Coronary artery (tissue), 2 donors: Measurements from ENCODE around the gene RAB3IL1.

Source experiments
- DNase-seq: peaks from one replicate; pipeline ENCODE4 v3.0.0-alpha.2; 2017; ENCODE audit warnings: low spot score
- H3K27ac ChIP-seq, 2 donors: fragments of 200-600 bp; sonication (generic); one replicate each; pipeline ENCODE4 v1.5.1; 2016 to 2019
- H3K4me3 ChIP-seq: fragments of 200-600 bp; sonication (generic); 2 replicates; pipeline ENCODE4 v1.5.1; 2016; ENCODE audit warnings: mild to moderate bottlenecking, moderate library complexity
- TF ChIP-seq, protein P1 (sequence below): fragments of 200-600 bp; sonication (generic); IDR thresholded peaks from one replicate; pipeline ENCODE4 v1.5.1; 2019; ENCODE audit warnings: antibody characterized with exemption

Gene RAB3IL1

DNA sequence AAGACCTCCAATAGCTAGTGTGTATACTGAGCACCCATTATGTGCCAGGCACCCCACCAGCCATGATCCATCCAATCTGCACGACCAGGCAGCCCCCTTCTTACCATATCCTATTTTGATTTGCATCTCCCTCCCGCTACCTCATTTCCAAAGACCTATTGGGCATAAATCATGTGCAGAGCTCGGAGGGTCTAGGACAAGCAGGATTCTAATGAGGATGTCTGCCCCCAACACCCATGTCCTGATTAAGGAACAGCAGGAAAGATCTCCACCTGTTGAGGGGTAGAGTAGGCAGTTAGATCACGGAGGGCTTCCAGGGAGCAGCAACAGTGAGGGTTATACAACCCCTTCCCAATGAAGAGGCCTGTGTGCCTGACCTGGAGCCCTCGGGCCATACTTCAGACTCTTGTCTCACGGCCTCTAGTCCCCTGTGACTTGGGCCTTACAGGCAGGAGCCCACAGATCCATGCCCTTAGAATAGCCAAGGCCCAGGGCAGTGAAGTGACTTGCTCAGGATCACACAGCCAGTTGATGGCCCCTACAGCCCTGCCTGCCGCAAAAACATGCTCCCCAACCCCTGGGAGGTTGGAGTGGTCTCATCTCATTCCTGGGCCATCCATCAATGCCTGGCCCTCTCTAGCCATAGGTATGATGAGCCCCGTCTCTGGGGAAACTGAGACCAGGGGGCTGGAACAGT, 3.5 kb downstream of the RAB3IL1 start:
- Histone ChIP-seq H3K4me3 (no peak overlapping the region), H3K27ac (peak overlapping the region in 1 of 2 donors; percentile 82)
- TF ChIP-seq, protein P1, sequence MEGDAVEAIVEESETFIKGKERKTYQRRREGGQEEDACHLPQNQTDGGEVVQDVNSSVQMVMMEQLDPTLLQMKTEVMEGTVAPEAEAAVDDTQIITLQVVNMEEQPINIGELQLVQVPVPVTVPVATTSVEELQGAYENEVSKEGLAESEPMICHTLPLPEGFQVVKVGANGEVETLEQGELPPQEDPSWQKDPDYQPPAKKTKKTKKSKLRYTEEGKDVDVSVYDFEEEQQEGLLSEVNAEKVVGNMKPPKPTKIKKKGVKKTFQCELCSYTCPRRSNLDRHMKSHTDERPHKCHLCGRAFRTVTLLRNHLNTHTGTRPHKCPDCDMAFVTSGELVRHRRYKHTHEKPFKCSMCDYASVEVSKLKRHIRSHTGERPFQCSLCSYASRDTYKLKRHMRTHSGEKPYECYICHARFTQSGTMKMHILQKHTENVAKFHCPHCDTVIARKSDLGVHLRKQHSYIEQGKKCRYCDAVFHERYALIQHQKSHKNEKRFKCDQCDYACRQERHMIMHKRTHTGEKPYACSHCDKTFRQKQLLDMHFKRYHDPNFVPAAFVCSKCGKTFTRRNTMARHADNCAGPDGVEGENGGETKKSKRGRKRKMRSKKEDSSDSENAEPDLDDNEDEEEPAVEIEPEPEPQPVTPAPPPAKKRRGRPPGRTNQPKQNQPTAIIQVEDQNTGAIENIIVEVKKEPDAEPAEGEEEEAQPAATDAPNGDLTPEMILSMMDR: no peak
- no peak for DNase-seq

DNA sequence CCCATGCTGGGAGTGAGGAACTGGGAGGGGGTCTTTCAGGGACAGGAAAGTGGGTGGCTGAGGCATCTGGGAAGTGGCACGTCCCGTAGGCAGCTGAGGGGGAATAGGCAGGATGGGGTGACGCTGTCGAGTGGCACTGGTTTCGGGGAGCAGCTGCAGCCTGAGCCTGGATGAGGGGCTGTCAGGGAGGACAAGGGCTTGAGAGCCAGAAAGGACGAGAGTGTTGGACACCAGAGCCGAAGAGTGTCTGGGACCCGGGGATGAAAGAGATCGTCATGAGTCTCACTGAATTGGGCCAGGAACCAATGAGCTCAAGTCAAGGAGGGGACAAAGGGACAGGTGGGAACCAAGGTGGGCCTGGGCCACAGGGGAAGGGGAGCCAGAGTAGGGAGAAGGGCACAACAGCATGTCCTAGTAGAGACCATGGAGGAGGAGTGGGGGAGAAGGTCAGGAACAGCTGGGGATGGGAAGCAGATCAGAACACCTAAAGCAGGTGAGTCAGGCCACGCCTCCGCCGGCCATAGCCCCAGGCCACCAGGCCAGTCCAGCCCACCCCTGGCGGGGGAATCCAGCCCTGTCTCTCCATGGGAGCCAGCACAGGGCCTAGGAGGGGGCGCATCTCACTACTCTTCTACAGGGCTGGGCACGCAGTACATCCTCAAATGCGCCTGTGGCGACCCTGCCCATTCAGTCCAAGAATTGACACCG, 4.2 kb downstream of the RAB3IL1 start:
- TF ChIP-seq, protein P1: no peak
- Histone ChIP-seq H3K4me3 (no peak overlapping the region), H3K27ac (peak overlapping the region in 1 of 2 donors; percentile 82)
- DNase-seq: peak; percentile 72

DNA sequence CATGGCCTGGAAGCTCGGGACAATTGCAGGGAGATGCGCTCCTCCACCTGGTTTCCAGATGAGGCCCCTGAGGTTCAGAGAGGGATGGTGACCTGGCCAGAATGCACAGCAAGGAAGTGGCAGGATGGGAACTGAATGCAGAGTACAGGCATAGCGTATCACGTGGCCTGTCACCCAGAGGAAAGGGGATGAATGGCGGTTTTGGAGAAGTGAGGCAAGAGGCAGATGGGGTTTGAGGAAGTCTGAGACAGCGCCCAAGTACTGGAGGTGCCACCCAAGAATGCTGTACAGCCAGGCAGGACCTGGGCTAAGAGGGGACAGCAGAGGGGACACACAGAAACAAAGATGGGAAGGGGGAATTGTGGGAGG, 4.9 kb downstream of the RAB3IL1 start:
- Histone ChIP-seq H3K27ac (peak overlapping the region in 1 of 2 donors; percentile 82), H3K4me3 (no peak overlapping the region)
- TF ChIP-seq, protein P1: no peak
- DNase-seq: peak; percentile 72

DNA sequence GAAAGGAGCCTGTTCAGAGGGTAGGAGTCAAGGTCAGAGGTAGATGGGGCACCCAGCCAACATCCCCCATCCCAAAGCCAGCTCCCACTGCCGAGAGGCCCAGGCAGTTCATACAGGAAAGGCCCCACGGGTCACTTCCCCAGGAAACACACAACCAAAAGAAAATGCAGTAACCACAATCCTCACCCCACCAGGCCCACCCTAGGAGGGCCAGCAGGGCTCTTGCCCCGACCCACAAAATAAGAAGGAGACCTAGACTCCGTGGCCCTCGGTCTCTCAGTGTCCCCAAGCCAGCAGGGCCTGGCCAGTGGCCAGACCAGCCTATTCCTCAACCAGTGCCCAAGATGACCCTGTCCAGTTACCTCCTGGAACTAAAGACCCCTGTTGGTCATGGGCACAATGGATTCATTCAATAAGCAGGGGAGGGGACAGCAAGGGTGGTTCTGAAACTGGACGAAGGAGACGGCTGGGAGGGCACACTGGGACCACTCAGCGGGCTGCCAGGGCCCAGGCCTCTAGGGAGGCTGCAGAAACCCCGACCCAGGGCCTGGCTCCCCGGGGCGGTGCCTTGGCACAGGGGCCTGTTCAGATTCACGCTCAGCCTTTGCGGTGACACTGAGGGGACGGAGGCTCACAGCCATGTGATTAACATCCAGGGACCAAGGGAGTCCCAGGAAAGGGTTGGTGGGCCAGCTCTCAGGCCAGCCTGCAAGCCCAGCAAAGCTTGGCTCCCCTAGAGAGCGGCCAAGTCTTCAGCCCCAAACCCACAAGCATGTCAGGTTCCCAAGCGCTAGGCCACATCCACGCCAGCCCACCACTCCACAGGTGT, 5.5 kb downstream of the RAB3IL1 start:
- DNase-seq: peak; percentile 72
- TF ChIP-seq, protein P1: no peak
- peak overlapping the region in 1 of 2 donors; percentile 82 for H3K27ac ChIP-seq
- peak overlapping the region; percentile 10 for H3K4me3 ChIP-seq

DNA sequence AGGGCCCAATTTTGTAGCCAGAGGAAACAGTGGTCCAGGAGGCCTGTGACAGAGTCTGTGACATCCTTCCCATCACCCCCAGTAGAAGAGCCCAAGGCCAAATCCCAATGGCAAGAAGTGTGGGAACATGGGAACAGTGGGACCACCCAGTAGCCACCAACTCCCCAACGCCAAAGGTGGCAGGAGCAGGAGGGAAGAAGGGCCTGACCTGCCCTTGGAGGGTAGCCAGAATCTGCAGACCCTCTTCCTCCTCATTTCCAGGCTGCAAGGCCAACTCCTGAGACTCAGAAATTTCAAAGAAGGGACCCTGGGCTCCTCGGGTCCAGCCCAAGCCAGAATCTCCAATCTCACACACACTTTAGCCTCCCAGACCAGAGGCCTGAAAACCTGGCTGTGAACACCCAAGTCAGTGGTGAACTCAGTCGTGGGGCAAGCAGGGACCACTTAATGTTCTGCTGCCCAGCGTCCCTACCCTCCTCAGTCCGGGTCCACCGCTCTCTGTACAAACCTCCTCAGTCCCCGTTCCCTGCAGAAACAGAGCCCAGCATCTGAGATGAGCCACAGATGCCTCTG, 6.2 kb downstream of the RAB3IL1 start:
- Histone ChIP-seq H3K27ac (peak overlapping the region in 1 of 2 donors; percentile 82), H3K4me3 (peak overlapping the region; percentile 2)
- TF ChIP-seq, protein P1: no peak
- DNase-seq: no peak

DNA sequence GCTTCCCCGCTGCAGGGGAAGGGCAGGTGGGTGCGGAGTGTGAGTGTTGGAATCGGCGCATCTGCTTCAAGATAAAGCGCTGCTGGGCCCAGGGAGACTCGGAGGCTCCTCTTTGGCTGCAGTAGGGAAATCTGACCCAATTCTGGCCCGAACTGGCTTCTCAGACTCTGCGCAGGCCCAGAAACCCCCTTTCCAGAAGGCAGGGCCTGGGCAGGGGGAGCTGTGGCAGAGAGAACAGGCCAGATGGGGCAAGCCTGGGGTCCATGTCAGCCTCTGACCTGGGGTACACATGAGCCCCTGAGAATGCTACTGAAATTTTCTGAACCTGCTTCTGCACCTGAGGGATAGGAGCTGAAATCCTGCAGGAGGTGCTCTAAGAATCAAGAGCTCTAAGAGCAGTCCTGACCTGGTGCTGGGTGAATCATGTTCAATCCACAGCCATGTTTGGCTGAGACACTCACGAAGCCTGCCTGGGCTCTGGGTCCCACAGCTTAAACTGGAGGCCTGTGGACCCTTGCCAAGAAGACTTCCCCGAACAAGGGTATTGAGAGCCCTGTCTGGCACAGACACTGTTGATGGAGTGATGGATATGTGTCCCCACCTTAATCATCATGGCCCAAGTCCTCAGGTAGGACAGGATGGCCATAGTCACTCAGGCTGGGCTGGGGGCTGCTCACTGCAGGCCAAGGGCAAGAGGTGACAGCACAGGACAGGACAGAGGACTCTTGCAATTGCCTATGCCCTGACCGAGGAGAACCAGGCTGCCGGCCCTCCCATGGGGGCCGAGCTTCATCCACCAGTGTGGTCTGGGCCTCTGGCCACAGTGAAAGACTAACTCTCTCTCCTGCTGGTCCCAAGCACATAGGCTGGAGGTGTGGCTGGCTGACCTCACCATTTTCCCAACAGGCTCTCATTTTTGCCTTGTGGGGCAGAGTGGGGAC, 6.9 kb downstream of the RAB3IL1 start:
- H3K4me3 ChIP-seq: no peak overlapping the region
- no peak for DNase-seq
- H3K27ac ChIP-seq: peak overlapping the region in 1 of 2 donors; percentile 82
- TF ChIP-seq, protein P1: no peak
